Activated B cell treated with CpG ODN at 0.5 μM for 24 hours (primary cell): Measurements from ENCODE around the gene CHIT1. TPM values are rescaled to one million over a fixed set of nuclear protein-coding genes. Genes with fewer than 3 reads are reported as not detected.

Experiments
- ATAC-seq: fragments of 200-7000 bp; cut with Tn5 transposase; one replicate; pipeline ENCODE4 v1.10.0; 2021; ENCODE audit warnings: low read depth, mild to moderate bottlenecking, moderate library complexity
- CTCF ChIA-PET: fragments of 350-600 bp; sonication (Branson Sonifier 250); formaldehyde crosslinking; loops from one replicate; lab custom pipeline; 2021; ENCODE audit warnings: antibody characterized with exemption; lab: Charles Lee
- POLR2A ChIA-PET: fragments of 350-600 bp; sonication (Branson Sonifier 250); formaldehyde crosslinking; loops from one replicate; lab custom pipeline; 2021; ENCODE audit warnings: antibody characterized with exemption; lab: Charles Lee
- DNase-seq: peaks from one replicate; pipeline ENCODE4 v3.0.0; 2022
- H3K27ac Mint-ChIP-seq: one replicate; pipeline ENCODE4 v1.8.0; 2020; ENCODE audit warnings: mixed read lengths
- H3K27me3 Mint-ChIP-seq: one replicate; pipeline ENCODE4 v1.8.0; 2021; ENCODE audit warnings: mixed read lengths
- H3K36me3 Mint-ChIP-seq: one replicate; pipeline ENCODE4 v1.8.0; 2021; ENCODE audit warnings: low read depth, mixed read lengths
- H3K4me1 Mint-ChIP-seq: one replicate; pipeline ENCODE4 v1.8.0; 2021; ENCODE audit warnings: mixed read lengths
- H3K4me3 Mint-ChIP-seq: one replicate; pipeline ENCODE4 v1.8.0; 2020; ENCODE audit warnings: mild to moderate bottlenecking, mixed read lengths
- H3K9me3 Mint-ChIP-seq: one replicate; pipeline ENCODE4 v1.8.0; 2020; ENCODE audit warnings: mixed read lengths
- CTCF ChIP-seq: fragments of 200-600 bp; IDR thresholded peaks from one replicate; pipeline ENCODE4 v1.8.0; 2022; ENCODE audit warnings: antibody characterized with exemption, mild to moderate bottlenecking
- intact Hi-C: fragments of 100-400 bp; cut with micrococcal nuclease; formaldehyde crosslinking; loops from one replicate; pipeline ENCODE4 v1.15.1; 2024
- total RNA-seq: library from RNA; stranded (reverse); gene quantifications from 2 replicates; pipeline ENCODE4 v1.2.3, GENCODE V29; 2022

CHIT1 gene
- total RNA-seq, 1 donor from 2014 or later: 6.6 TPM

GRCh38 chr1:203181586-203182386 lies 47.7 kb downstream of the CHIT1 start:
- DNase-seq (no peak), ATAC-seq (no peak)
- Mint-ChIP-seq H3K4me3 (no peak overlapping the region), H3K27ac (no peak overlapping the region), H3K36me3 (no peaks in the 10 kb centered on the region), H3K9me3 (no peaks in the 10 kb centered on the region), H3K4me1 (no peaks in the 10 kb centered on the region), H3K27me3 (peaks cover 18% of the 10 kb centered on the region)
- intact Hi-C loops: no loop called here
- ChIA-PET CTCF (no interaction called here), POLR2A (no interaction called here)
- no peak for TF ChIP-seq CTCF

GRCh38 chr1:203180611-203181330 lies 48.7 kb downstream of the CHIT1 start:
- no peak for ATAC-seq
- no peaks in the 10 kb centered on the region for H3K36me3 Mint-ChIP-seq
- H3K27me3 Mint-ChIP-seq: peaks cover 19% of the 10 kb centered on the region
- TF ChIP-seq CTCF: no peak
- intact Hi-C loops: no loop called here
- no peak for DNase-seq
- H3K4me3 Mint-ChIP-seq: no peak overlapping the region
- no peak overlapping the region for H3K27ac Mint-ChIP-seq
- H3K9me3 Mint-ChIP-seq: no peaks in the 10 kb centered on the region
- CTCF ChIA-PET: no interaction called here
- POLR2A ChIA-PET: no interaction called here
- peaks cover 4% of the 10 kb centered on the region for H3K4me1 Mint-ChIP-seq

- TF ChIP-seq CTCF: no peak
- CTCF ChIA-PET: no interaction called here
- Mint-ChIP-seq H3K27me3 (peaks cover 19% of the 10 kb centered on the region), H3K4me3 (no peak overlapping the region), H3K27ac (no peak overlapping the region), H3K36me3 (no peaks in the 10 kb centered on the region), H3K9me3 (no peaks in the 10 kb centered on the region), H3K4me1 (peaks cover 6% of the 10 kb centered on the region)
- DNase-seq (no peak), ATAC-seq (no peak)
- POLR2A ChIA-PET: no interaction called here
- intact Hi-C loops: no loop called here
Measured at GRCh38 chr1:203179667-203180005, 49.8 kb downstream of the CHIT1 start.

GRCh38 chr1:203178821-203179666 lies 50.4 kb downstream of the CHIT1 start:
- ATAC-seq (no peak), DNase-seq (no peak)
- Mint-ChIP-seq H3K4me3 (no peak overlapping the region), H3K4me1 (peaks cover 6% of the 10 kb centered on the region), H3K9me3 (no peaks in the 10 kb centered on the region), H3K27ac (no peak overlapping the region), H3K36me3 (no peaks in the 10 kb centered on the region), H3K27me3 (peaks cover 18% of the 10 kb centered on the region)
- ChIA-PET POLR2A (no interaction called here), CTCF (no interaction called here)
- no peak for TF ChIP-seq CTCF
- intact Hi-C loops: no loop called here

- peaks cover 6% of the 10 kb centered on the region for H3K4me1 Mint-ChIP-seq
- H3K9me3 Mint-ChIP-seq: no peaks in the 10 kb centered on the region
- no peak overlapping the region for H3K27ac Mint-ChIP-seq
- no peak for DNase-seq
- ChIA-PET POLR2A (no interaction called here), CTCF (no interaction called here)
- TF ChIP-seq CTCF: no peak
- H3K36me3 Mint-ChIP-seq: no peaks in the 10 kb centered on the region
- peaks cover 20% of the 10 kb centered on the region for H3K27me3 Mint-ChIP-seq
- H3K4me3 Mint-ChIP-seq: no peak overlapping the region
- intact Hi-C loops: no loop called here
- ATAC-seq: no peak
Measured at GRCh38 chr1:203178083-203178482, 51.4 kb downstream of the CHIT1 start.
